Fibroblast of gingiva (primary cell): ENCODE measurements around the gene PLPPR3.
A peak's percentile ranks its signal among the peaks of the same experiment; 100 is the strongest.
"Not testable (repeated sequence)": the region's sequence is repeated elsewhere in the genome, so short reads cannot be mapped to it uniquely, and the experiment has no call there.

ENCODE experiments used
- DNase-seq: peaks from one replicate; pipeline ENCODE4 v3.0.0-alpha.2; 2011; ENCODE audit warnings: low read depth

The PLPPR3 gene

DNA sequence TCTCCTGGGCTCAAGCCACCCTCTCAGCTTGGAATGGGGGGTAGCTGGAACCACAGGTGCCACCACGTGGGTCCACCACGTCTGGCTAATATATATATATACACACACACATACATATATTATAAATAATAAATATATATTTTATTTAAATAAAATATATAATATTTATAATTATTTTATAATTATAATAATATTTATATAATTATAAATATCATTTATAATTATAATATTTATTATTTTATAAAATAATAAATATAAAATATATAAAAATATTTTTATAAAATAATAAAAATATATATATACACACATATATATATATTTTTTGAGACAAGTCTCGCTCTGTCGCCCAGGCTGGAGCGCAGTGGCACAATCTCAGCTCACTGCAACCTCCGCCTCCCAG is 32.8 kb upstream of the PLPPR3 start:
- no peak for DNase-seq

DNA sequence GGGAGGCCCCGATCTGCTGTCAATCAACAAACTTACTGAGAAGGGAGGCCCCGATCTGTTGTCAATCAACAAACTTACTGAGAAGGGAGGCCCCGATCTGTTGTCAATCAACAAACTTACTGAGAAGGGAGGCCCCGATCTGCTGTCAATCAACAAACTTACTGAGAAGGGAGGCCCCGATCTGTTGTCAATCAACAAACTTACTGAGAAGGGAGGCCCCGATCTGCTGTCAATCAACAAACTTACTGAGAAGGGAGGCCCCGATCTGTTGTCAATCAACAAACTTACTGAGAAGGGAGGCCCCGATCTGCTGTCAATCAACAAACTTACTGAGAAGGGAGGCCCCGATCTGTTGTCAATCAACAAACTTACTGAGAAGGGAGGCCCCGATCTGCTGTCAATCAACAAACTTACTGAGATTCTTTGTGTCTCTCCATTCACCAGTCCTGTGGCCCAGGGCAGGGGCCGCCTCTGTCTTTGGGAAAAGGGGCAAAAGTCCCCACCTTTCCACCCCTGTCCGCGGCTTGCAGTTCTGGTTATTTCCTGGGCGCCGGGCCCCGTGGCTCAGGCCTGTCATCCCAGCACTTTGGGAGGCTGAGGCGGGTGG is 32.0 kb upstream of the PLPPR3 start:
- not testable (repeated sequence) for DNase-seq

DNA sequence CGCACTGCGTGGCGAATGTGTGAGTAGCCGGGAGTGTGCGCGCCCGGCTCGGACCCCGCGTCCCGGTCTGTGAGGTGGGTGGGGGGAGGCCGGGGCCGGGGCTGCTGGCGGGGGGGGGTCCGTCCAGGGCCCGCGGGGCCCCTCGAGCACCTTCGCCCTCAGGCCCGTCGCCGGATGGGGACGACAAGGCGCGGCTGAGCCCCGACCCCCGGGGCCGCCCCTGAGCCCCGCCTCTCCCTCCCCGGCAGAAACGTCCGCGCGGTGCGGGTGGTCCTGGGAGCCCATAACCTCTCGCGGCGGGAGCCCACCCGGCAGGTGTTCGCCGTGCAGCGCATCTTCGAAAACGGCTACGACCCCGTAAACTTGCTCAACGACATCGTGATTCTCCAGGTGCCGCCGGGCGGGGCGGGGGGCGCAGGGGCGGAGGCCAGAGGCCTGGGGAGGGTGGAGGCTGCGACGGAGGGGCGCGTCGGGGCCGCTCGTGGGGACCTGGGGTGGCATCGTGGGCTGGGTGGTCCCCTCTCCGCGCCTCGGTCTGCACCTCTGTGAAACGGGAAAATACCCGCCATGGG is 31.3 kb upstream of the PLPPR3 start:
- no peak for DNase-seq

GRCh38 chr19:852136-853013 is 30.6 kb upstream of the PLPPR3 start, which contains the start of gene ELANE:
Gene ELANE (plus strand): TSS chr19:852303. CDS start chr19:852329, 26 bp downstream.
- DNase-seq = no peak

GRCh38 chr19:850979-851335 is 29.2 kb upstream of the PLPPR3 start:
- no peak for DNase-seq

DNA sequence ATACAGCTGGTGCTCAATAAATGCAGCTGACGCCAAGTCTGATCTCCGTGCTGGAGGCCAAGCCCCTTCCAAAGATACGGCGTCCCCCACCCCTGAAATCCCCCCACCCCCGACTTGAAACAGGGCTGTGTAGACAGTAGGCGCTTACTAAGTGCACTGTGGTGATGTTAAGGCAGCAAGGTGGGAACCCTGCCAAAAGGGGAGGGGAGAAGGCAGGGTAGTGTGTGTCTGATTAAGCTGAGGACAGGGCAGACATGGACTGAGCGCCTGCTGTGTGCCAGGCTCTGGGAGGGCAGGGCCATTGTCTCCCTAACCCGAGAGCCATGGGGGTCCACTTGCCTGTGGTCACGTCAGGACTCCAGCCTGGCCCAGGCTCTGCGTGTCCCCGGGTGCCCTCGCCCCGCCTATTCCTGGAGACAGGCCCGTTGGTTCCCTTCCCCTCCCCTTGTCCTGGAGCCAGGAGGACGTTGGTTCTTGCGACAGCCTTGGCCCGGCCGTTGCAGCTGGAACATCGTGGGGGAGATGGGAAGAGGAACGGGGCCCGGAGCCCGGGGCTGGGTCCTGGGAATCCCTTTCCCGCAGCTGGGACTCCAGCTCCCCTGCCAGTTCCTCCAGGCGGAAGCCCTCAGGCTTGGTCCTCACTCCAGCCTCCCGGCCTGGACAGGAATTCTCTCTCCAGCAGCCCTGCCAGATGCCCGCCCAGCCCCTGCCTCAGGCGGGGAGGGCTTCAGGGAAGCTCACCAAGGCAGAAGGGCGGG is 28.6 kb upstream of the PLPPR3 start:
- peak; percentile 99 for DNase-seq

DNA sequence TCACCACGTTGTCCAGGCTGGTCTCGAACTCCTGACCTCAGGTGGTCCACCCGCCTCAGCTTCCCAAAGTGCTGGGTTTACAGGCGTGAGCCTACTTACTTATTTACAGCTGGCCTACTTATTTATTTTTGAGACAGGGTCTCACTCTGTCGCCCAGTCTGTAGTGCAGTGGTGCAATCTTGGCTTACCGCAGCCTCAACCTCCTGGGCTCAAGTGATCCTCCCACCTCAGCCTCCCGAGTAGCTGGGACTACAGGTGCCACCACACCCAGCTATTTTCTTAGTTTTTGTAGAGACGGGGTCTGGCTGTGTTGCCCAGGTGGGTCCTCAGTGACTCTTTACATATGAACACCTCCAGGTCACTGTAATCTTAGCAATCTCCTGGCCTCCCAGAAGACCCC is 27.4 kb upstream of the PLPPR3 start:
- DNase-seq = not testable (repeated sequence)

DNA sequence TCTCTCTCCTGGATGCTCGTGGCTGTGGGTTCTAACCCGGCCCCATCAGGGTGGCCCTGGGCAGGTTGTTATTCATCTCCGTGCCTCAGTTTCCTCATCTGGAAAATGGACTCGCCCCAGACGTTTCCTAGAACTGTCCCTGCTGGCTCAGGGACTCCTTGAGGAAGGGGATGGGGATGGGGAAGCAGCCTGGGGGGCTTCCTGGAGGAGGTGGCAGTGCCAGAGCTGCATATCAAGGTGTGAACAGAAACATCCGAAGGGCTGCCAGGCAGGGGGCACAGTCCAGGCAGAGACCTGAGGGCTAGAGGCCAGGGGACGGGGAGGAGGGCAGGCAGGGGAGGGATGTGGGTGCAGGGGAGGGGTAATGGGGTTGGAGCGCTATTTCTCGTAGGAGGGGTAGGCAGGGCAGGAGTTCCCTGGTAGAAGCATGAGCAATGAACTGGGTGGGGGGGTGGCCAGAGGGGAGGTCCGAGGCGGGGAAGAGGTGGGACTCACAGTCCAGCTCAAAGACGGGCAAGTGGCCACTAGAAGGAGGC is 26.7 kb upstream of the PLPPR3 start:
- DNase-seq = no peak

DNA sequence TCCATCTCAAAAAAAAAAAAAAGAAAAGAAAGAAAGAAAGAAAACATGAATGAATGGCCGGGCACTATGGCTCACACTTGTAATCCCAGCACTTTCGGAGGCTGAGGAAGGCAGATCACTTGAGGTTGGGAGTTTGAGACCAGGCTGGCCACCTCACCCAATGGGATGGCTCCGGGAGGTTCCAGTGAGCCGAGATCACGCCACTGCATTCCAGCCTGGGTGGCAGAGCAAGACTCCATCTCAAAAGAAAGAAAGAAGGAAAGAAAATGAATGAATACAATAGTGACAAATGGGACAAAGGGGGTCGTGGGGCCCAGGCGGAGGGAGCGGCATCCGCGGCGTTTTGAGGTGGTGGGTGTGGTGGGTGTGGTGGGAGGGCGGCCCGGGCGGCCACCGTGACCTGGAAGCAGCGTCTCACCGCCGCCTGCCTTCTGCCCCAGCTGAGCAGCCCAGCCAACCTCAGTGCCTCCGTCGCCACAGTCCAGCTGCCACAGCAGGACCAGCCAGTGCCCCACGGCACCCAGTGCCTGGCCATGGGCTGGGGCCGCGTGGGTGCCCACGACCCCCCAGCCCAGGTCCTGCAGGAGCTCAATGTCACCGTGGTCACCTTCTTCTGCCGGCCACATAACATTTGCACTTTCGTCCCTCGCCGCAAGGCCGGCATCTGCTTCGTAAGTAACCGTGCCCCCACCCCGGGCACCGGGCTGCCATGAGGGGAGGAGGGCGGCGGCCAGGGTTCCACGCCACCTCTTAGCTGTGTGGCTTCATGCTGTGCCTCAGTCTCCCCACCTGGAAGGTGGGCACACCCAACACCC is 24.2 kb upstream of the PLPPR3 start:
- no peak for DNase-seq

GRCh38 chr19:844546-844971 is 22.8 kb upstream of the PLPPR3 start:
- DNase-seq = no peak

GRCh38 chr19:843836-844545 is 22.2 kb upstream of the PLPPR3 start:
- DNase-seq = no peak

DNA sequence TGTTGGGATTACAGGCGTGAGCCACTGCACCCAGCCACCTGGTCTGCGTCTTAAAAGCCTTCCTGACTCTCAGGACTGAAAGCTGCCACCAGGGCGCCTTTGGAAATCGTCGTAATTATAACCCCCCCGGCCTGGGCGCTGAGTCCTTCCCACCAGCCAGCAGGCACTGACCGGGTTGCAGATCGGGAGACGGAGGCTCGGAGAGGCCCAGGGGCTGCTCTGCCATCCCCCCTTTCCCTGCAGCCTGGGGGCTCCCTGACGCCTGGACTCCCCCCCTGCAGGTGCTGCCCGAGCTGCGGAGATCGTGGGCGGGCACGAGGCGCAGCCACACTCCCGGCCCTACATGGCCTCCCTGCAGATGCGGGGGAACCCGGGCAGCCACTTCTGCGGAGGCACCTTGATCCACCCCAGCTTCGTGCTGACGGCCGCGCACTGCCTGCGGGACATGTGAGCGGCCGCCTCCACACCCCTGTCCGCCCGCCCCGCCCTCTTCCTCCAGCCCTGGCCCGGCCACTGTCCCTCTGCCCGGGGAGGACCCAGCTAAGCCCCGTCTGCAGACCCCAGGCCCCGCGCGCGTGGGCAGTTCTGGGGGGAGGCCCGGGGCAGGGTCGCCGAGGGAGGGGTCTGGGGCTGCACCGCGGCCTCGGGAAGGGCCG is 21.6 kb upstream of the PLPPR3 start:
- DNase-seq = no peak

DNA sequence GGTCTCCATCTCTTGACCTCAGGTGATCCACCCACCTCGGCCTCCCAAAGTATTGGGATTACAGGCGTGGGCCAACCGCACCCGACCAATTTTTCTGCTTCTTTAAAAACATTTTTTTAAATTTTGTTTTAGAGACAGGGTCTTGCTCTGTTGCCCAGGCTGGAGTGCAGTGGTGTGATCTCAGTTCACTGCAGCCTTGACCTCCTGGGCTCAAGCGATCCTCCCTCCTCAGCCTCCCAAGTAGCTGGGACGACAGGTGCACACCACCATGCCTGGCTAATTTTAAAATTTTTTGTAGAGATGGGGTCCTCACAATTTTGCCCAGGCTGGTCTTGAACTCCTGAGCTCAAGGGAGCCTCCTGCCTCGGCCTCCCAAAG is 21.0 kb upstream of the PLPPR3 start:
- DNase-seq = not testable (repeated sequence)

GRCh38 chr19:840519-841206 is 18.9 kb upstream of the PLPPR3 start, which contains the start of gene PRTN3:
Gene PRTN3 (plus strand): TSS chr19:840999. CDS start chr19:841009, 10 bp downstream.
- DNase-seq = no peak

DNA sequence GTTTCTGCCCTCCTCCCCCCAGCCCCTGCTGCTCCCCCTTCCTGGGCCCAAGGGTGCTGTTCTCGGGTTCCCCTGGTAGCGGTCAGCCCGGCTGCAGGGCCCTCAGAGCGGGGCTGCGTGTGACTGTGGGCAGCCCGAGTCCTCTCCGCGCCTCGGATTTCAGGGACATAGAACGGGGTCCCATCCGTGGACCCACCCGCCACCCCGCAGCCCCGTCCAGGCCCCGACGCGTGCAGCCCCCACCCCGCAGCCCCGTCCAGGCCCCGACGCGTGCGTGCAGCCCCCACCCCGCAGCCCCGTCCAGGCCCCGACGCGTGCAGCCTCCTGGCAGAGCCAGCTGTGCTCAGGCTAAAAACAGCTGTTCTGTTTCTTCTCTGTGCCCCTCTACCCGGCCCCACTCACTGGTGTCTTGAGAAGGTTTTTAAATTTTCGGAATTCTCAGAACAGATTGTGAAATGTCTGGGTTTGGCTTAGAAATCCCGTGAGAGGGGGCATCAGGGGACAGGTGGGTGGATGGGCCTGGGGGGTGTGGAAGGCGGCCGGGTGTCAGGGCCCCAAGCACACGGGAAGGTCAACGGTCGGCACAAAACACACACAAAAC is 13.6 kb upstream of the PLPPR3 start:
- DNase-seq = no peak

DNA sequence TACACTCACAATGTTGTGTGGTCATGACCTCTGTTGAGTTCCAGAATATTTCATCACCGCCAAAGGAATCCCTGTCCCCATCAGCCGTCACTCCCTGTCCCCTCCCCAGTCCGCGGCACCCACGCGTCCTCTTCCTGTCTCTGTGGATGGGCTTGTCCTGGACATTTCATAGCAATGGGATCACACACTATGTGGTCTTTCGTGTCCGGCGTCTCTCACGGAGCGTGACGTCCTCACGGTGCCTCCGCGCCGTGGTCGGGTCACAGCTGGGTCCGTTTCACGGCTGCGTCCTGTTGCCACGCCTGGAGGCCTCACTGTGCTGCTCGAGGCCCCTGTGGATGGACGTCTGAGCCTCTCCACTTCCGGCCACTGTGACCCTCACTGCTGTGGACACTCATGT is 12.5 kb upstream of the PLPPR3 start:
- no peak for DNase-seq

DNA sequence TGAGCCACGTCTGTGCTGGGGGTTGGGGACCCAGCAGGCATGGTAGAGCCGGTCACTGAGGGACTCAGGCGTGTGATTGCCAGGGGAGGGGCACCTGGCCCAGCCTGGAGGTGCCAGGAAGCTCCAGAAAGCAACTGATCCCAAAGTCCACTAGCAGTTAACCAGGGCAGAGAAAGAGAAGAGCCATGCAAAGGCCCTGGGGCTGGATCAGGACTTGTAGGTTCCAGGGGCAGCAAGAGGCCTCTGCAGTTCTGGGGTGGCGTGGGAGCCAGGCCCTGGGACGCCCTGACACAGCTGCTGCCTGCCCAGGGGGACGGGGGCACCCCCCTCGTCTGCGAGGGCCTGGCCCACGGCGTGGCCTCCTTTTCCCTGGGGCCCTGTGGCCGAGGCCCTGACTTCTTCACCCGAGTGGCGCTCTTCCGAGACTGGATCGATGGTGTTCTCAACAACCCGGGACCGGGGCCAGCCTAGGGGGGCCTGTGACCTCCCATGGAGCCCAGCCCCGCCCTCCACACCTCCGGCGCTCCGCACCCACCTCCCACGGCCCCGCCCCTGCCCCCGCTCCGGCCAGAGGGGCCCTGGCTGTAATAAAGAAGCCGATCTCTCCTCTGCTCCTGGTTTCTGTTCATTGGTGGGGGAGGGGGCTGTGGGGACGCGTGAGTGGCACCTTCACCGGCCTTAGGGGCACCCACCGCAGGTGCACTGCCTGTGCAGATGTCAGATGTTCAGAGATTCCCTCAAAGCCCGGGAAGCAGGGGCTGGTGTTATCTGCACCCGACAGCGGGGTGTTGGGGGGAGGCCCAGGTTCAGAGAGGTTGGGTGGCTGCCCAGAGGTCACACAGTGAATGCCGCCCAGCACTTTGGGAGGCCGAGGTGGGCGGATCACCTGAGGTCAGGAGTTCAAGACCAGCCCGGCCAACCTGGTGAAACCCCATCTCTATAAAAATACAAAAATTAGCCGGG is 9.9 kb upstream of the PLPPR3 start:
- DNase-seq = no peak
